ENCODE measurements around the gene CCRL2.
"Not testable (repeated sequence)": the region's sequence is repeated elsewhere in the genome, so short reads cannot be mapped to it uniquely, and the experiment has no call there.

CCRL2 gene

DNA sequence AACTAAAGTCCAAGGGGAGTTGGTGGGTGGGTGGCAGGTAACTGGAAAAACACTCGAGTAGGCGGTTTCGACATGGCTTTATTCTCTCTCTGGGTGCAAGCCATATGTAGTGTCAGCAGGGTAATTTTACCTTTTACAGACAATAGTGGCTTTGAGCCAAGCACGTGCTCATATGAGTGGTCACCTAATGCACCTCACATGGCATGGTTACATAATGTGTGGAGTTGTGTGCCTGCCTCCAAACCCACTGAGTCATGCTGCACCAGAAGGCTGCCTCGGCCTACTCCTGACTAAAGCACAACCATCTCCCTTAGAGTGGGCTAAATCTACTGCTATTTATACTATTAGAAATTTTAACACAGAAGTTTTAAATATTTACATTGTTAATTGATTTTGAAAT lies 16.5 kb downstream of the CCRL2 start:
- no peak overlapping the region for H2BK12ac ChIP-seq (ENCODE audit: low read length)
- no peak overlapping the region for H2BK120ac ChIP-seq (ENCODE audit: low read depth, low read length)
- H3K4me1 ChIP-seq (ENCODE audit: control insufficient read depth in 2 of 2, insufficient read depth in 1 of 2, low read depth in 1 of 2, low read length in 2 of 2): no peaks in the 10 kb centered on the region
- no peak overlapping the region for H2AK5ac ChIP-seq (ENCODE audit: low read depth, low read length)
- no peaks in the 10 kb centered on the region for H3K27me3 ChIP-seq (ENCODE audit: control insufficient read depth in 3 of 3, insufficient read depth in 3 of 3, low read depth in 1 of 3, low read length in 3 of 3)
- H3K4ac ChIP-seq (ENCODE audit: low read length): no peak overlapping the region
- no peak overlapping the region for H4K8ac ChIP-seq (ENCODE audit: low read depth, low read length)
- H3K14ac ChIP-seq (ENCODE audit: low read length): no peak overlapping the region
- H3K27ac ChIP-seq (replicated peaks; ENCODE audit: low read length): no peak overlapping the region
- no peaks in the 10 kb centered on the region for H3K36me3 ChIP-seq (replicated peaks in 1 of 2; ENCODE audit: control insufficient read depth in 2 of 2, insufficient read depth in 2 of 2, low read length in 2 of 2)
- no peak overlapping the region for H3K4me3 ChIP-seq (ENCODE audit: low read length in 2 of 2)
- H3K79me1 ChIP-seq (ENCODE audit: low read depth, low read length): no peaks in the 10 kb centered on the region
- no peak for DNase-seq (ENCODE audit: low spot score)
- H2BK15ac ChIP-seq (ENCODE audit: low read length): no peak overlapping the region
- no peak overlapping the region for H3K23ac ChIP-seq (ENCODE audit: low read depth, low read length, poor library complexity)
- no peak overlapping the region for H4K91ac ChIP-seq (ENCODE audit: low read depth, low read length, poor library complexity)
- no peak overlapping the region for H2AFZ ChIP-seq (ENCODE audit: low read length)
- WGBS, 2 donors (ENCODE audit: extremely low coverage in 2 of 2, insufficient read length in 2 of 2, insufficient replicate concordance in 1 of 2): no CpG with 5 or more reads among the region's 5 CpGs
- no peak overlapping the region for H3K9ac ChIP-seq (ENCODE audit: low read depth, low read length, poor library complexity)
- H2BK5ac ChIP-seq (ENCODE audit: low read length): no peak overlapping the region
- H3K4me2 ChIP-seq (ENCODE audit: insufficient read depth, low read length, poor library complexity, severe bottlenecking): no peak overlapping the region
- H3K18ac ChIP-seq (ENCODE audit: low read length): no peak overlapping the region
- H3K9me3 ChIP-seq (replicated peaks in 1 of 2; ENCODE audit: control insufficient read depth in 2 of 2, insufficient read depth in 1 of 2, low read depth in 1 of 2, low read length in 2 of 2): no peaks in the 10 kb centered on the region

DNA sequence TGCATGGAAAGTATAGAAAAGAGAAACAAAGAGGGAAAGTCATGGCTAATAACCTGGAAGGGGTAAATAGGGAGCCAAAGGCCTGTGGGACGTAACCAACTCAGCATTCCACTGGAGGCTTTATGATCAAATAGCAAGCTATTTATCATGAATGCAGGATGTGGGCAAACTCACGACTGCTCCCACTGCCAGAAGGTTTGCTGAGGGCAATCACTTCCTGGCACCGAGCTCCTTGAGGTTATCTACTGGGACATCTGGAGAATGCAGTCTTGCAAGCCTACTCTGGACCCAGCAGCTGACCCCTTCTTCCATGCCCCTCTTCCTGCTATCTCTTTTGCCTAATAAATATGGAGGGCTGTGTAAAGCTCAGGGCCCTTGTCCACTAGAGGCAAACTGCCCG lies 19.4 kb downstream of the CCRL2 start:
- H2AFZ ChIP-seq (ENCODE audit: low read length); H3K4ac ChIP-seq (ENCODE audit: low read length); H2BK12ac ChIP-seq (ENCODE audit: low read length); H4K8ac ChIP-seq (ENCODE audit: low read depth, low read length); H3K36me3 ChIP-seq (replicated peaks in 1 of 2; ENCODE audit: control insufficient read depth in 2 of 2, insufficient read depth in 2 of 2, low read length in 2 of 2); H3K27me3 ChIP-seq (ENCODE audit: control insufficient read depth in 3 of 3, insufficient read depth in 3 of 3, low read depth in 1 of 3, low read length in 3 of 3); H3K4me2 ChIP-seq (ENCODE audit: insufficient read depth, low read length, poor library complexity, severe bottlenecking); H2BK15ac ChIP-seq (ENCODE audit: low read length); H2BK120ac ChIP-seq (ENCODE audit: low read depth, low read length); H3K23ac ChIP-seq (ENCODE audit: low read depth, low read length, poor library complexity); H3K79me1 ChIP-seq (ENCODE audit: low read depth, low read length); H3K14ac ChIP-seq (ENCODE audit: low read length); H2BK5ac ChIP-seq (ENCODE audit: low read length); H2AK5ac ChIP-seq (ENCODE audit: low read depth, low read length); H4K91ac ChIP-seq (ENCODE audit: low read depth, low read length, poor library complexity); H3K18ac ChIP-seq (ENCODE audit: low read length); H3K4me3 ChIP-seq (ENCODE audit: low read length in 2 of 2); H3K4me1 ChIP-seq (ENCODE audit: control insufficient read depth in 2 of 2, insufficient read depth in 1 of 2, low read depth in 1 of 2, low read length in 2 of 2); H3K27ac ChIP-seq (replicated peaks; ENCODE audit: low read length); DNase-seq (ENCODE audit: low spot score); H3K9me3 ChIP-seq (replicated peaks in 1 of 2; ENCODE audit: control insufficient read depth in 2 of 2, insufficient read depth in 1 of 2, low read depth in 1 of 2, low read length in 2 of 2); H3K9ac ChIP-seq (ENCODE audit: low read depth, low read length, poor library complexity): not testable (repeated sequence)
- no CpG with 5 or more reads among the region's 4 CpGs for WGBS, 2 donors (ENCODE audit: extremely low coverage in 2 of 2, insufficient read length in 2 of 2, insufficient replicate concordance in 1 of 2)

DNA sequence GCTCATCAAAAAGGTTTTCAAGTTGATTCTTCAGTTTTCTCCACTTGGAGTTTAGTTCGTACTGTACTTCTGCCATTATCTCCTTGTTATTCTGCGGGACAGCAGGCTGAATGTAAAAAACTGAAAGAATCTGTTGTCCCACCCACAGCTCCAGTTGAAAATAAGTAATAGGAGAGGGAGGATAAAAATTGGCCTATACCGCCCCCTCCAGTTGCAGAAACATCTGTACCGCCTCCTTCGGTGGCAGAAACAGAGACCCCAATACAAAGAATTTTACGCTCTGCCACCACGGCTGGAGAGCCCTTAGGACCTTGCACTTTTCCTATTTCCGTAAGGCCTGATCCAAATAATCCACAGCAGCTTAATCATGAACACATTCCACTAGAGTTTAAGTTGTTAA lies 20.3 kb downstream of the CCRL2 start:
- WGBS, 2 donors (ENCODE audit: extremely low coverage in 2 of 2, insufficient read length in 2 of 2, insufficient replicate concordance in 1 of 2): no CpG with 5 or more reads among the region's 8 CpGs
- H3K14ac ChIP-seq (ENCODE audit: low read length); H3K23ac ChIP-seq (ENCODE audit: low read depth, low read length, poor library complexity); H2BK5ac ChIP-seq (ENCODE audit: low read length); H2BK15ac ChIP-seq (ENCODE audit: low read length); H3K18ac ChIP-seq (ENCODE audit: low read length); DNase-seq (ENCODE audit: low spot score); H3K9ac ChIP-seq (ENCODE audit: low read depth, low read length, poor library complexity); H2BK12ac ChIP-seq (ENCODE audit: low read length); H3K4me2 ChIP-seq (ENCODE audit: insufficient read depth, low read length, poor library complexity, severe bottlenecking); H3K4me3 ChIP-seq (ENCODE audit: low read length in 2 of 2); H3K36me3 ChIP-seq (replicated peaks in 1 of 2; ENCODE audit: control insufficient read depth in 2 of 2, insufficient read depth in 2 of 2, low read length in 2 of 2); H3K27ac ChIP-seq (replicated peaks; ENCODE audit: low read length); H4K8ac ChIP-seq (ENCODE audit: low read depth, low read length); H2AFZ ChIP-seq (ENCODE audit: low read length); H3K4me1 ChIP-seq (ENCODE audit: control insufficient read depth in 2 of 2, insufficient read depth in 1 of 2, low read depth in 1 of 2, low read length in 2 of 2); H3K9me3 ChIP-seq (replicated peaks in 1 of 2; ENCODE audit: control insufficient read depth in 2 of 2, insufficient read depth in 1 of 2, low read depth in 1 of 2, low read length in 2 of 2); H3K79me1 ChIP-seq (ENCODE audit: low read depth, low read length); H2AK5ac ChIP-seq (ENCODE audit: low read depth, low read length); H4K91ac ChIP-seq (ENCODE audit: low read depth, low read length, poor library complexity); H3K27me3 ChIP-seq (ENCODE audit: control insufficient read depth in 3 of 3, insufficient read depth in 3 of 3, low read depth in 1 of 3, low read length in 3 of 3); H2BK120ac ChIP-seq (ENCODE audit: low read depth, low read length); H3K4ac ChIP-seq (ENCODE audit: low read length): not testable (repeated sequence)

DNA sequence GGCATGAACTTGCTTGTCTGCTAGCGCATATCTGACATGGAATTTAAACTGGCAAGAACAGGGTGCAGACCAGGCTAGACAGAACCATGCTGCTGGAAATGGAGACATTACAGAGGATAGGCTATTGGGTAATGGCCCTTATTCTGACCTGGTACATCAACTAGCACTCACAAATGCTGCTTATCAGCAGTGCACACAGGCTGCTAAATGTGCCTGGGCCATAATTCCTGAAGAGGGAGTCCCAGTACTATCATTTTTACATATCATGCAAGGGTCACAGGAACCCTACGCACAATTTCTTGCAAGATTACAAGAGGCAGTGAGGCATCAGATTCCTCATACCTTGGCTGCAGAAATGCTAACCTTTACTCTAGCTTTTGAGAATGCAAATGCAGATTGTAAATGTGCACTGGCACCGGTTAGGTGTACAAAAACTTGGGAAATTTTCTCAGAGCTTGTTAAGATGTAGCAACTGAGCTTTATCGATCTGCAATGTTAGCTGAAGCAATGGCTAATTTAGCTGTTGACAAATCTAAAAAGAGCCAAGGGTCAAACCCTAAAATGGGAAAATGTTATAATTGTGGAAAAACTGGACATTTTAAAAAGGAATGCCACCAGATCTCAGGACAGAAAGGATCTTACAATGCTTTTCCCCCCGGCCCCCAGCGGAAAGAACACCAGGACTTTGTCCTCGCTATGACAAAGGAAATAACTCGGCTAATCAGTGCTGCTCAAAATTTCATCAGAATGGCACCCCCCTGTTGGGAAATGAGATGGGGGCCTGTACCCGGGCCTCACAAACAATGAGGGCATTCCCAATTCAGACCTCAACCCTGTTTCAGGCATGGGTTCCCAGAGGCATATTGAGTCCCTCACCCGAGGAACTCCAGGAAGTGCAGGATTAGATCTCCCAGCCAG lies 21.1 kb downstream of the CCRL2 start:
- Histone ChIP-seq H2AFZ (ENCODE audit: low read length) (no peak overlapping the region), H3K27ac (replicated peaks; ENCODE audit: low read length) (no peak overlapping the region)

More for the DNA sequence above, 21.1 kb downstream of the CCRL2 start:
- no peaks in the 10 kb centered on the region for H3K9me3 ChIP-seq (replicated peaks in 1 of 2; ENCODE audit: control insufficient read depth in 2 of 2, insufficient read depth in 1 of 2, low read depth in 1 of 2, low read length in 2 of 2)
- no peaks in the 10 kb centered on the region for H3K79me1 ChIP-seq (ENCODE audit: low read depth, low read length)
- no peak overlapping the region for H2AK5ac ChIP-seq (ENCODE audit: low read depth, low read length)
- H3K27me3 ChIP-seq (ENCODE audit: control insufficient read depth in 3 of 3, insufficient read depth in 3 of 3, low read depth in 1 of 3, low read length in 3 of 3): no peaks in the 10 kb centered on the region
- no peaks in the 10 kb centered on the region for H3K4me1 ChIP-seq (ENCODE audit: control insufficient read depth in 2 of 2, insufficient read depth in 1 of 2, low read depth in 1 of 2, low read length in 2 of 2)
- no peak overlapping the region for H2BK12ac ChIP-seq (ENCODE audit: low read length)
- no peak for DNase-seq (ENCODE audit: low spot score)
- H3K9ac ChIP-seq (ENCODE audit: low read depth, low read length, poor library complexity): no peak overlapping the region
- no peak overlapping the region for H4K8ac ChIP-seq (ENCODE audit: low read depth, low read length)
- H3K36me3 ChIP-seq (replicated peaks in 1 of 2; ENCODE audit: control insufficient read depth in 2 of 2, insufficient read depth in 2 of 2, low read length in 2 of 2): no peaks in the 10 kb centered on the region
- H3K14ac ChIP-seq (ENCODE audit: low read length): no peak overlapping the region
- no peak overlapping the region for H3K4me3 ChIP-seq (ENCODE audit: low read length in 2 of 2)
- no peak overlapping the region for H3K23ac ChIP-seq (ENCODE audit: low read depth, low read length, poor library complexity)
- no peak overlapping the region for H2BK15ac ChIP-seq (ENCODE audit: low read length)
- H3K18ac ChIP-seq (ENCODE audit: low read length): peak overlapping the region; percentile 24
- no peak overlapping the region for H3K4me2 ChIP-seq (ENCODE audit: insufficient read depth, low read length, poor library complexity, severe bottlenecking)
- H2BK5ac ChIP-seq (ENCODE audit: low read length): no peak overlapping the region
- no CpG with 5 or more reads among the region's 10 CpGs for WGBS, 2 donors (ENCODE audit: extremely low coverage in 2 of 2, insufficient read length in 2 of 2, insufficient replicate concordance in 1 of 2)
- no peak overlapping the region for H4K91ac ChIP-seq (ENCODE audit: low read depth, low read length, poor library complexity)
- no peak overlapping the region for H2BK120ac ChIP-seq (ENCODE audit: low read depth, low read length)
- no peak overlapping the region for H3K4ac ChIP-seq (ENCODE audit: low read length)
